Measurements from ENCODE around the gene ECHDC3. TPM values are rescaled to one million over a fixed set of nuclear protein-coding genes. Genes with fewer than 3 reads are reported as not detected.

The ECHDC3 gene
- total RNA-seq, 1 donor from 2014 or later = 17.8 TPM

Other genes starting within 250 kb of the ECHDC3 start
- 33.3 TPM for gene USP6NL, start 130.7 kb upstream of the ECHDC3 start, total RNA-seq
- 10.1 TPM for gene PROSER2, start 81.0 kb downstream of the ECHDC3 start, total RNA-seq